Smooth muscle cell (in vitro differentiated cells): ENCODE results near the gene CEACAM6. TPM values are rescaled to one million over a fixed set of nuclear protein-coding genes. Genes with fewer than 3 reads are reported as not detected.
"Not testable (repeated sequence)": the region's sequence is repeated elsewhere in the genome, so short reads cannot be mapped to it uniquely, and the experiment has no call there.

Experiments used
- DNase-seq: peaks from one replicate; lab custom pipeline; 2025; ENCODE audit not compliant: unreplicated experiment; lab: John Stamatoyannopoulos, UW
- H2AFZ ChIP-seq: fragments of 200-600 bp; sonication (generic); 2 replicates; pipeline ENCODE4 v1.6.0; 2016; ENCODE audit warnings: antibody characterized with exemption, low read depth, mild to moderate bottlenecking
- H3F3A ChIP-seq: fragments of 200-600 bp; sonication (generic); 2 replicates; pipeline ENCODE4 v1.6.0; 2017; ENCODE audit warnings: antibody characterized with exemption, low read depth
- H3K27ac ChIP-seq: fragments of 200-600 bp; sonication (generic); 2 replicates; pipeline ENCODE4 v1.5.1; 2016; ENCODE audit warnings: low read depth, mild to moderate bottlenecking
- H3K27me3 ChIP-seq: fragments of 200-600 bp; sonication (generic); 2 replicates; pipeline ENCODE4 v1.6.1; 2016; ENCODE audit warnings: low read depth, mild to moderate bottlenecking
- H3K36me3 ChIP-seq: fragments of 200-600 bp; sonication (generic); 2 replicates; pipeline ENCODE4 v1.5.1; 2016; ENCODE audit warnings: low read depth
- H3K4me1 ChIP-seq: fragments of 200-600 bp; sonication (generic); 2 replicates; pipeline ENCODE4 v1.5.1; 2016; ENCODE audit warnings: low read depth
- H3K4me2 ChIP-seq: fragments of 200-600 bp; sonication (generic); 2 replicates; pipeline ENCODE4 v1.6.0; 2016; ENCODE audit warnings: mild to moderate bottlenecking
- H3K4me3 ChIP-seq: fragments of 200-600 bp; sonication (generic); 2 replicates; pipeline ENCODE4 v1.5.1; 2016; ENCODE audit warnings: mild to moderate bottlenecking
- H3K79me2 ChIP-seq: fragments of 200-600 bp; sonication (generic); 2 replicates; pipeline ENCODE4 v1.6.0; 2016; ENCODE audit warnings: low read depth, mild to moderate bottlenecking
- H3K9ac ChIP-seq: fragments of 200-600 bp; sonication (generic); 2 replicates; pipeline ENCODE4 v1.6.0; 2016; ENCODE audit warnings: low read depth
- H3K9me3 ChIP-seq: fragments of 200-600 bp; sonication (generic); replicated peaks from 2 replicates; pipeline ENCODE4 v1.5.1; 2016; ENCODE audit warnings: low read depth
- H4K20me1 ChIP-seq: fragments of 200-600 bp; sonication (generic); 2 replicates; pipeline ENCODE4 v1.6.0; 2016; ENCODE audit warnings: low read depth
- WGBS: methylation state at CpG from one replicate; pipeline ENCODE4 v1.1.7; 2016; ENCODE audit warnings: low lambda C conversion rate; 5-methylcytosine and 5-hydroxymethylcytosine counted together
- polyA plus RNA-seq: library from polyadenylated mRNA; unstranded; fragments of >200 nt; fragmentation: Nextera tagmentation; extraction: Ambion mirVana; gene quantifications from 2 replicates; pipeline ENCODE4 v1.2.1, GENCODE V29; 2016
- total RNA-seq: library from RNA; depleted of rRNA; stranded (reverse); fragments of >200 nt; gene quantifications from 2 replicates; pipeline ENCODE4 v1.2.3, GENCODE V29; 2014
- TF ChIP-seq, protein P1 (sequence below): fragments of 200-600 bp; sonication (generic); IDR thresholded peaks from 2 replicates; pipeline ENCODE4 v1.5.1; 2017; ENCODE audit warnings: borderline replicate concordance, mild to moderate bottlenecking, antibody characterized with exemption; ENCODE audit not compliant: insufficient read depth, poor library complexity, severe bottlenecking

CEACAM6 gene
- total and polyA plus RNA-seq, 2 experiments from 2014 or later: not detected

DNA sequence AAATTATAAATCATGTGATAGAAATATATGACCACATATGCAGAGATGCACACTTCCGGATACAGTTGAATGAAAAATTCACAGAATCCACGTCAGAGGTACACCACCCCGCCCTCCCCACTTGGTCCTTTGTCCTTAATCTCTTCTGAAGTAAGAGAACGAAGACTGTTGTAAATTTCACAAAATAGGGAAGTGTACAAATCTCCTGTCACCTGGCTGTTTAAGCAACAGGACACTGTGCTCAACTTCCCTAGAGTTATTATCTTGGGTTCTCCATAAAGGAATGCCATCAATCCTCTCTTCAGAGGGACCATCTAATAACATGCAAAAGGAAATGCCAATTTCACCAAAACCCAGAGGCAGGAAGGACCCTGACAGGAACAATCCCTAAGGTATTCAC lies 10.5 kb upstream of the CEACAM6 start:
- 59% methylated on average over 4 of the region's 4 CpGs for WGBS
- Histone ChIP-seq H3K27me3 (no peaks in the 10 kb centered on the region), H3K4me2 (no peak overlapping the region), H3K9ac (no peak overlapping the region), H3K9me3 (no peaks in the 10 kb centered on the region), H2AFZ (no peak overlapping the region), H3K4me3 (no peak overlapping the region), H3K4me1 (no peaks in the 10 kb centered on the region), H3K27ac (no peak overlapping the region), H3F3A (no peaks in the 10 kb centered on the region), H3K79me2 (no peaks in the 10 kb centered on the region), H3K36me3 (no peaks in the 10 kb centered on the region), H4K20me1 (no peaks in the 10 kb centered on the region)
- TF ChIP-seq, protein P1, sequence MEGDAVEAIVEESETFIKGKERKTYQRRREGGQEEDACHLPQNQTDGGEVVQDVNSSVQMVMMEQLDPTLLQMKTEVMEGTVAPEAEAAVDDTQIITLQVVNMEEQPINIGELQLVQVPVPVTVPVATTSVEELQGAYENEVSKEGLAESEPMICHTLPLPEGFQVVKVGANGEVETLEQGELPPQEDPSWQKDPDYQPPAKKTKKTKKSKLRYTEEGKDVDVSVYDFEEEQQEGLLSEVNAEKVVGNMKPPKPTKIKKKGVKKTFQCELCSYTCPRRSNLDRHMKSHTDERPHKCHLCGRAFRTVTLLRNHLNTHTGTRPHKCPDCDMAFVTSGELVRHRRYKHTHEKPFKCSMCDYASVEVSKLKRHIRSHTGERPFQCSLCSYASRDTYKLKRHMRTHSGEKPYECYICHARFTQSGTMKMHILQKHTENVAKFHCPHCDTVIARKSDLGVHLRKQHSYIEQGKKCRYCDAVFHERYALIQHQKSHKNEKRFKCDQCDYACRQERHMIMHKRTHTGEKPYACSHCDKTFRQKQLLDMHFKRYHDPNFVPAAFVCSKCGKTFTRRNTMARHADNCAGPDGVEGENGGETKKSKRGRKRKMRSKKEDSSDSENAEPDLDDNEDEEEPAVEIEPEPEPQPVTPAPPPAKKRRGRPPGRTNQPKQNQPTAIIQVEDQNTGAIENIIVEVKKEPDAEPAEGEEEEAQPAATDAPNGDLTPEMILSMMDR: no peak
- DNase-seq: no peak

DNA sequence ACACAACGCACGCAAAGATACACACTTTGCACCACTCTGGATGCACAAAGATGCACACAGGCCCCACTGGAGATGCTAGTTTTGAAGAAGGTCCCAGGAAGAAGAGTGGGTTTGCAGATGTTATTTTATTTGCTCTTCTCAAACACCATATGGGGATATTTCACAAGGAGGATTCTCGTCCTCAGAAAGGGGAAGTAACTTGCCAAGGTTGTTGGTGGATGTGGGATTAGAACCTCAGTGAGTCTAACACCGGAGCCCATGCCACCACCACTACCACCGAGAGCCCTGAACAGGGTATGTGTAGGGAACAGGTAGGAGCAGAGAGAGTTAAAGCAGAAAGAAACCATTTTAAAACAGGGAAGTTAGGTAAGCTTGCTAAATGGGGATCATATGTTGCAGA lies 9.6 kb upstream of the CEACAM6 start:
- Histone ChIP-seq H3F3A (no peaks in the 10 kb centered on the region), H3K9ac (no peak overlapping the region), H4K20me1 (no peaks in the 10 kb centered on the region), H3K4me3 (no peak overlapping the region), H3K36me3 (no peaks in the 10 kb centered on the region), H3K4me1 (no peaks in the 10 kb centered on the region), H3K4me2 (no peak overlapping the region), H2AFZ (no peak overlapping the region), H3K27ac (no peak overlapping the region), H3K9me3 (no peaks in the 10 kb centered on the region), H3K79me2 (no peaks in the 10 kb centered on the region), H3K27me3 (no peaks in the 10 kb centered on the region)
- DNase-seq: no peak
- TF ChIP-seq, protein P1: no peak
- 81% methylated on average over 5 of the region's 5 CpGs for WGBS

GRCh38 chr19:41746593-41747227 lies 8.6 kb upstream of the CEACAM6 start:
- H4K20me1 ChIP-seq: no peaks in the 10 kb centered on the region
- WGBS: 47% methylated on average over 11 of the region's 11 CpGs
- no peaks in the 10 kb centered on the region for H3K79me2 ChIP-seq
- no peaks in the 10 kb centered on the region for H3K27me3 ChIP-seq
- H3K4me2 ChIP-seq: no peak overlapping the region
- no peaks in the 10 kb centered on the region for H3K36me3 ChIP-seq
- H3K9ac ChIP-seq: no peak overlapping the region
- H3K27ac ChIP-seq: no peak overlapping the region
- no peaks in the 10 kb centered on the region for H3F3A ChIP-seq
- H3K4me1 ChIP-seq: no peaks in the 10 kb centered on the region
- TF ChIP-seq, protein P1: no peak
- H2AFZ ChIP-seq: no peak overlapping the region
- no peaks in the 10 kb centered on the region for H3K9me3 ChIP-seq
- DNase-seq: no peak
- no peak overlapping the region for H3K4me3 ChIP-seq

DNA sequence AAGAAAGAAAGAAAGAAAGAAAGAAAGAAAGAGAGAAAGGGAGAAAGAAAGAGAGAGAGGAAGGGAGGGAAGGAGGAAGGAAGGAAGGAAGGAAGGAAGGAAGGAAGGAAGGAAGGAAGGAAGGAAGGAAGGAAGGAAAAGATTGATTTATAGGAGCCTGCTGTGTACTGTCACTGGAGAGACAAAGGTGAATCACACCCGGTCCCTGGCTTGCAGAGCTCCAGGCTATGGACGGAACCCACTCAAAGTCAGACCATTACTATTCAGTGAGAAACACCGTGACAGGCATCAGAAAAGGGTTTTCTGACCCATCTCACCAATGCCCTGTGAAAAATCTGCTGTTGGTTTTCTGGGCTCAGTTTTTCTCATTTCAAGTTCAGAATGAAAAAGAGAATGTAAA lies 7.3 kb upstream of the CEACAM6 start:
- Histone ChIP-seq H2AFZ (no peak overlapping the region), H3K9ac (no peak overlapping the region), H3K4me1 (no peaks in the 10 kb centered on the region), H3K27ac (no peak overlapping the region), H3K4me3 (no peak overlapping the region), H3K27me3 (no peaks in the 10 kb centered on the region), H3K36me3 (no peaks in the 10 kb centered on the region), H3K9me3 (no peaks in the 10 kb centered on the region), H3F3A (no peaks in the 10 kb centered on the region), H4K20me1 (no peaks in the 10 kb centered on the region), H3K4me2 (no peak overlapping the region), H3K79me2 (no peaks in the 10 kb centered on the region)
- 59% methylated on average over 3 of the region's 3 CpGs for WGBS
- TF ChIP-seq, protein P1: no peak
- DNase-seq: no peak

GRCh38 chr19:41750248-41751134 lies 4.8 kb upstream of the CEACAM6 start:
- H4K20me1 ChIP-seq, H3K36me3 ChIP-seq, H3K9me3 ChIP-seq, H3K27ac ChIP-seq, H3K9ac ChIP-seq, H3K4me2 ChIP-seq, H3K4me1 ChIP-seq, H3F3A ChIP-seq, DNase-seq, H3K79me2 ChIP-seq, H3K27me3 ChIP-seq, H2AFZ ChIP-seq, H3K4me3 ChIP-seq: not testable (repeated sequence)
- 63% methylated on average over 8 of the region's 10 CpGs for WGBS
